NCI-H82 treated with DMSO at 0.1 percent for 48 hours (cell line): ENCODE data around the gene ZSCAN23.

ENCODE experiments used
- DNase-seq: peaks from one replicate; lab custom pipeline; 2025; ENCODE audit not compliant: unreplicated experiment; lab: John Stamatoyannopoulos, UW

ZSCAN23 gene

DNA sequence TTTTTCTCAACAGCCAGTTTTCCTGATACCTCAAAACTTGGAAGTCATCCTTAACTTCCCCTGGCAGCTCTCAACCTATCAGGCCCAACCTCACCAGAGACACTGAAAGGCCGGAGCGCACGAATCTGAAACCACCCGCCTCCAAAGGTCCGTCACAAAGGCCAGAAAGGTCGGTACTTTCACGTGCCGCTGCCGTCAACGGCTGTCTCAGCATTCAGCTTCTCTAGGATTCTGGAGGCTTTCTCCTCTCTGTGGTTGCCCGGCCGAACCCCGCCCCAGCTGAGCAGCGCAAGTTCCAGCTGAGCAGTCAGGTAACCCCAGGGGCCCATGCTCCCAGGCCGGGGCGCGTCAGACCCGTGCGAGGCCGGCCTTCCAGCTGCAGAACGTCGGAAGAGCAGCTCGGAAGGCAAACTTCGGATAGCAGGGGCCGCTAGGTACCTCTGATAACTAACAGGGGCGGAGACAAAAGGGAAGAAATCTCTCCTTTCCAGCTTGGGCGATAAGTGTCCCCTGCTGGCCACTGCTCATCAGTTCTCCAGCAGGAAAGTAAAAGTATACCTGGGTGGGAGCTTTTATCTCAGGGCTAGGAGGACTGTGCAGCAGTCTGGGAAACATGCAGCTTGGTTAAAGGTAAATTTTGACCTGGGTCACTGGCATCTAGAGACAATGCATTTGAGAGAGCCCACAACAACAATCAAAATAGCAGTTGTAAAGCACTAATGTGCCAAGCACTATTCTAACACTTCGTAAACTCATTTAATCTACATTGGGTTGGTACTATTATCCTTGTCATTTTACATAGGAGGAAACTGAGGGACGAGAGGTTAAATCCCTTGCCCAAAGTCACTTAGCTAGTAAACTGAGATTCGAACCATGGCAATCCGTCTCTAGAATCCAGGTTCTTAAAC is 59.8 kb downstream of the ZSCAN23 start:
- DNase-seq = no peak
